Adrenal gland (tissue), 5 donors: Measurements from ENCODE around the gene OSTF1.

ENCODE experiments used
- POLR2A ChIP-seq, 2 donors: fragments of 450-650 bp; IDR thresholded peaks; one replicate each; pipeline ENCODE4 v1.6.1; 2017; ENCODE audit warnings: antibody characterized with exemption in 2 of 2, mild to moderate bottlenecking in 2 of 2, moderate library complexity in 1 of 2
- TF ChIP-seq, protein P1 (sequence below), 6 experiments: fragments of 450-650 bp in 4 of 6; fragments of 200-600 bp in 2 of 6; sonication (generic) in 1 of 6; IDR thresholded peaks; 1 replicate in 5 of 6; 2 replicates in 1 of 6; pipeline versions ENCODE4 v1.5.1 to v1.8.0; 2016 to 2021; ENCODE audit warnings: antibody characterized with exemption in 6 of 6, mild to moderate bottlenecking in 2 of 6, moderate library complexity in 1 of 6
- donor health status: DM: no; HTN: no; CAD: no.

- TF ChIP-seq POLR2A (IDR thresholded peaks at IDR 0.05) = no peak
- TF ChIP-seq, protein P1, sequence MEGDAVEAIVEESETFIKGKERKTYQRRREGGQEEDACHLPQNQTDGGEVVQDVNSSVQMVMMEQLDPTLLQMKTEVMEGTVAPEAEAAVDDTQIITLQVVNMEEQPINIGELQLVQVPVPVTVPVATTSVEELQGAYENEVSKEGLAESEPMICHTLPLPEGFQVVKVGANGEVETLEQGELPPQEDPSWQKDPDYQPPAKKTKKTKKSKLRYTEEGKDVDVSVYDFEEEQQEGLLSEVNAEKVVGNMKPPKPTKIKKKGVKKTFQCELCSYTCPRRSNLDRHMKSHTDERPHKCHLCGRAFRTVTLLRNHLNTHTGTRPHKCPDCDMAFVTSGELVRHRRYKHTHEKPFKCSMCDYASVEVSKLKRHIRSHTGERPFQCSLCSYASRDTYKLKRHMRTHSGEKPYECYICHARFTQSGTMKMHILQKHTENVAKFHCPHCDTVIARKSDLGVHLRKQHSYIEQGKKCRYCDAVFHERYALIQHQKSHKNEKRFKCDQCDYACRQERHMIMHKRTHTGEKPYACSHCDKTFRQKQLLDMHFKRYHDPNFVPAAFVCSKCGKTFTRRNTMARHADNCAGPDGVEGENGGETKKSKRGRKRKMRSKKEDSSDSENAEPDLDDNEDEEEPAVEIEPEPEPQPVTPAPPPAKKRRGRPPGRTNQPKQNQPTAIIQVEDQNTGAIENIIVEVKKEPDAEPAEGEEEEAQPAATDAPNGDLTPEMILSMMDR (IDR thresholded peaks at IDR 0.05) = no peak
Observed at GRCh38 chr9:75149841-75150241, 61.5 kb downstream of the OSTF1 start.
